Epithelial cell of esophagus (primary cell): Measurements from ENCODE around the gene HS6ST3.

Experiments used
- DNase-seq: peaks from one replicate; pipeline ENCODE4 v3.0.0; 2010; ENCODE audit warnings: low read depth
- H3K4me3 ChIP-seq: 2 replicates; pipeline ENCODE4 v1.5.1; 2011; ENCODE audit warnings: mild to moderate bottlenecking, low read length, control low read depth
- CTCF ChIP-seq: IDR thresholded peaks from 2 replicates; pipeline ENCODE4 v1.5.1; 2011; ENCODE audit warnings: low read depth, mild to moderate bottlenecking, low read length, control low read depth, inconsistent platforms; ENCODE audit not compliant: insufficient read depth; ENCODE audit errors: missing control alignments

Gene HS6ST3

GRCh38 chr13:96680898-96681297 lies 591.0 kb downstream of the HS6ST3 start:
- TF ChIP-seq CTCF: no peak
- no peak overlapping the region for H3K4me3 ChIP-seq
- DNase-seq: no peak

- TF ChIP-seq CTCF: no peak
- H3K4me3 ChIP-seq: no peak overlapping the region
- no peak for DNase-seq
These were observed 591.9 kb downstream of the HS6ST3 start for GRCh38 chr13:96681766-96682165.

GRCh38 chr13:96684469-96684868 lies 594.6 kb downstream of the HS6ST3 start:
- no peak for DNase-seq
- TF ChIP-seq CTCF: no peak
- H3K4me3 ChIP-seq: no peak overlapping the region

- no peak for TF ChIP-seq CTCF
- no peak overlapping the region for H3K4me3 ChIP-seq
- no peak for DNase-seq
These were observed 595.0 kb downstream of the HS6ST3 start for GRCh38 chr13:96684907-96685306.

- no peak for DNase-seq
- no peak overlapping the region for H3K4me3 ChIP-seq
- no peak for TF ChIP-seq CTCF
These were observed 596.4 kb downstream of the HS6ST3 start for GRCh38 chr13:96686286-96686685.

- no peak overlapping the region for H3K4me3 ChIP-seq
- no peak for DNase-seq
- TF ChIP-seq CTCF: no peak
These were observed 597.3 kb downstream of the HS6ST3 start for GRCh38 chr13:96687191-96687590.

GRCh38 chr13:96690998-96691397 lies 601.1 kb downstream of the HS6ST3 start:
- TF ChIP-seq CTCF: no peak
- H3K4me3 ChIP-seq: no peak overlapping the region
- no peak for DNase-seq
